Upper lobe of left lung (tissue), 4 donors: ENCODE data around the gene PHOX2A.

Experiments
- CTCF ChIP-seq, 6 experiments: fragments of 450-650 bp in 4 of 6; fragments of 200-600 bp in 2 of 6; sonication (generic) in 2 of 6; IDR thresholded peaks; one replicate each; pipeline ENCODE4 v1.5.1; 2016 to 2019; ENCODE audit warnings: antibody characterized with exemption in 6 of 6
- POLR2AphosphoS5 ChIP-seq, 2 donors: sonication (generic); formaldehyde crosslinking; IDR thresholded peaks; one replicate each; pipeline ENCODE4 v1.5.1; 2017; ENCODE audit warnings: antibody characterized with exemption in 2 of 2

DNA sequence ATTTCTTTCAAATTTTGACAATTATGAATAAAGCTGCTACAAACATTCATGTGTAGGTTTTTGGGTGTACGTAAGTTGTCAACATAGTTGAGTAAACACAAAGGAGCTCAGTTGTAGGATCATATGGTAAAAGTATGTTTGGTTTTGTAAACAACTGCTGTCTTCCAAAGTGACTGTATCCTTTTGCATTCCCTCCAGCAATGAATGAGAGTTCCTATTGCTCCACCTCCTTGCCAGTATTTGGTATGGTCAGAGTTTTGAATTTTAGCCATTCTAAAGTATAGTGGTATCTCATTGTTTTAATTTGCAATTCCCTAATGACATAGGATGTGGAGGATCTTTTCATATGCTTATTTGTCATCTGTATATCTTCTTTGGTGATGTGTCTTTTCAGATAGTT is 28.0 kb upstream of the PHOX2A start:
- no peak for TF ChIP-seq CTCF (IDR thresholded peaks at IDR 0.05)
- no peak for TF ChIP-seq POLR2AphosphoS5 (IDR thresholded peaks at IDR 0.05)
